ENCODE results near the gene TAX1BP1.

DNA sequence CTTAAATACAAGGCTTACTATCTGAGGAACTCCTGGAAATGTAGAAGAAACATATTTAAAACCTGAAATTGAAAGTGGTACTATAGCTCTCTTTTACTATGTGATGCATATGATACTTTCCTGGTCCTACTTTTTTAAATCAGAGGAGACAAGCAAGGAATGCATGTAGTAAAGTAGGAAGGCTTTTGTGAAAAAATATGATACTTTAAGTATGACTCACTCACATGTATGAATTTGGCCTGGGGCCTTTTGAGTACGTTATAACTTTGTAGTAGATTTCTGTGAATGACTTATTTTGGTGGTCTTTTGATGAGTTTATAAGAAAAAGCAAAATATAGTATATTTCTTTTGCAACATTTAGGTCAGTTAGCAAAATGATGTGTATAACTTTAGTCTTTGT lies 53.8 kb downstream of the TAX1BP1 start:
- TF ChIP-seq POLR2AphosphoS5 (IDR thresholded peaks at IDR 0.05; ENCODE audit: low read depth, low read length): no peak
- TF ChIP-seq POLR2A (IDR thresholded peaks at IDR 0.05; ENCODE audit: low read depth, low read length): no peak
- TF ChIP-seq TAF1 (IDR thresholded peaks at IDR 0.05; ENCODE audit: low read depth, low read length): no peak
- no peak for TF ChIP-seq SPI1 (IDR thresholded peaks at IDR 0.05; ENCODE audit: low read depth, low read length)
- TF ChIP-seq PAX5 (IDR thresholded peaks at IDR 0.05; ENCODE audit: insufficient read depth, low read length, severe bottlenecking): no peak

All from GM12891 (cell line).